SJCRH30 (cell line): Measurements from ENCODE around the gene SGCB. TPM values are rescaled to one million over a fixed set of nuclear protein-coding genes. Genes with fewer than 3 reads are reported as not detected.

Experiments
- DNase-seq, 2 experiments: peaks; one replicate each; pipeline ENCODE4 v3.0.0-alpha.2; 2015 to 2020
- H3K27ac ChIP-seq: fragments of 250-450 bp; sonication (Bioruptor Pico); 2 replicates; pipeline ENCODE4 v1.5.1; 2020; ENCODE audit warnings: mild to moderate bottlenecking, moderate library complexity
- H3K27me3 ChIP-seq: fragments of 250-450 bp; sonication (Bioruptor Pico); 2 replicates; pipeline ENCODE4 v1.5.1; 2020; ENCODE audit warnings: mild to moderate bottlenecking, moderate library complexity
- H3K36me3 ChIP-seq: fragments of 250-450 bp; sonication (Bioruptor Pico); 2 replicates; pipeline ENCODE4 v1.5.1; 2020; ENCODE audit warnings: mild to moderate bottlenecking, moderate library complexity
- H3K4me1 ChIP-seq: fragments of 250-450 bp; sonication (Bioruptor Pico); 2 replicates; pipeline ENCODE4 v1.5.1; 2020; ENCODE audit warnings: mild to moderate bottlenecking, moderate library complexity
- H3K4me3 ChIP-seq: fragments of 250-450 bp; sonication (Bioruptor Pico); 2 replicates; pipeline ENCODE4 v1.5.1; 2020; ENCODE audit warnings: mild to moderate bottlenecking, moderate library complexity
- H3K9me3 ChIP-seq: fragments of 250-450 bp; sonication (Bioruptor Pico); replicated peaks from 2 replicates; pipeline ENCODE4 v1.5.1; 2020; ENCODE audit warnings: mild to moderate bottlenecking, moderate library complexity
- total RNA-seq: library from RNA; depleted of rRNA; stranded (reverse); fragments of >200 nt; shearing (Covaris generic); gene quantifications from 2 replicates; pipeline ENCODE4 v1.2.3, GENCODE V29; 2014

SGCB gene
- total RNA-seq, 1 experiment from 2014 or later, result 43.3 TPM

- DNase-seq, result no peak
- Histone ChIP-seq H3K36me3 (no peaks in the 10 kb centered on the region), H3K4me3 (no peak overlapping the region), H3K27me3 (no peaks in the 10 kb centered on the region), H3K27ac (no peak overlapping the region), H3K4me1 (no peaks in the 10 kb centered on the region), H3K9me3 (no peaks in the 10 kb centered on the region)
Observed at GRCh38 chr4:52045028-52045427, 6.9 kb upstream of the SGCB start.

- Histone ChIP-seq H3K4me3 (peak overlapping the region; percentile 87), H3K36me3 (peaks cover 10% of the 10 kb centered on the region; the same call in 1 of the 2 replicates), H3K4me1 (peaks cover 8% of the 10 kb centered on the region; the same call in 1 of the 2 replicates), H3K27ac (peak overlapping the region; percentile 79), H3K9me3 (no peaks in the 10 kb centered on the region), H3K27me3 (no peaks in the 10 kb centered on the region)
- DNase-seq, result peak; percentile 82 to 87
Observed at GRCh38 chr4:52037689-52038102, 403 bp downstream of the SGCB start.

GRCh38 chr4:52036886-52037530, 1.1 kb downstream of the SGCB start:
- H3K4me3 ChIP-seq, result peak overlapping the region; percentile 87
- peak overlapping the region; percentile 79 for H3K27ac ChIP-seq
- DNase-seq, result no peak
- H3K36me3 ChIP-seq, result peaks cover 15% of the 10 kb centered on the region
- no peaks in the 10 kb centered on the region for H3K9me3 ChIP-seq
- no peaks in the 10 kb centered on the region for H3K27me3 ChIP-seq
- H3K4me1 ChIP-seq, result peaks cover 8% of the 10 kb centered on the region; the same call in 1 of the 2 replicates

- Histone ChIP-seq H3K4me3 (no peak overlapping the region), H3K36me3 (peaks cover 24% of the 10 kb centered on the region), H3K27ac (no peak overlapping the region), H3K27me3 (no peaks in the 10 kb centered on the region), H3K4me1 (peaks cover 8% of the 10 kb centered on the region; the same call in 1 of the 2 replicates), H3K9me3 (no peaks in the 10 kb centered on the region)
- no peak for DNase-seq
Observed at GRCh38 chr4:52035190-52035589, 2.9 kb downstream of the SGCB start.

- no peak overlapping the region for H3K4me3 ChIP-seq
- no peak for DNase-seq
- no peak overlapping the region for H3K27ac ChIP-seq
- H3K27me3 ChIP-seq, result no peaks in the 10 kb centered on the region
- peaks cover 46% of the 10 kb centered on the region for H3K36me3 ChIP-seq
- H3K9me3 ChIP-seq, result no peaks in the 10 kb centered on the region
- peaks cover 7% of the 10 kb centered on the region; the same call in 1 of the 2 replicates for H3K4me1 ChIP-seq
Observed at GRCh38 chr4:52032005-52032404, 6.1 kb downstream of the SGCB start.

- H3K36me3 ChIP-seq, result peaks cover 59% of the 10 kb centered on the region
- no peak overlapping the region for H3K4me3 ChIP-seq
- H3K9me3 ChIP-seq, result no peaks in the 10 kb centered on the region
- no peak for DNase-seq
- H3K4me1 ChIP-seq, result no peaks in the 10 kb centered on the region
- H3K27ac ChIP-seq, result no peak overlapping the region
- H3K27me3 ChIP-seq, result no peaks in the 10 kb centered on the region
Observed at GRCh38 chr4:52028970-52029369, 9.1 kb downstream of the SGCB start.

GRCh38 chr4:52019936-52020657, 18.0 kb downstream of the SGCB start, which contains the start of gene LRRC66:
TSS of gene LRRC66 (minus strand) at chr4:52020363. CDS start at chr4:52017613, 2,750 bp downstream.
- H3K4me3 ChIP-seq, result no peak within 1 kb of the TSS
- no peaks in the 10 kb centered on the region for H3K27me3 ChIP-seq
- peak in 1 of 2 experiments; percentile 15 for DNase-seq
- no peaks in the 10 kb centered on the region for H3K4me1 ChIP-seq
- no peak within 1 kb of the TSS for H3K27ac ChIP-seq
- H3K9me3 ChIP-seq, result no peaks in the 10 kb centered on the region
- H3K36me3 ChIP-seq, result peaks cover 33% of the 10 kb centered on the region

- no peaks in the 10 kb centered on the region for H3K9me3 ChIP-seq
- DNase-seq, result no peak
- peaks cover 13% of the 10 kb centered on the region for H3K36me3 ChIP-seq
- no peaks in the 10 kb centered on the region for H3K27me3 ChIP-seq
- H3K4me3 ChIP-seq, result no peak overlapping the region
- no peak overlapping the region for H3K27ac ChIP-seq
- no peaks in the 10 kb centered on the region for H3K4me1 ChIP-seq
Observed at GRCh38 chr4:52017814-52018213, 20.3 kb downstream of the SGCB start.

- Histone ChIP-seq H3K4me1 (no peaks in the 10 kb centered on the region), H3K27ac (no peak overlapping the region), H3K36me3 (peaks cover 9% of the 10 kb centered on the region), H3K27me3 (no peaks in the 10 kb centered on the region), H3K9me3 (no peaks in the 10 kb centered on the region), H3K4me3 (no peak overlapping the region)
- DNase-seq, result no peak
Observed at GRCh38 chr4:52016981-52017380, 21.1 kb downstream of the SGCB start.

- H3K27ac ChIP-seq, result no peak overlapping the region
- H3K27me3 ChIP-seq, result no peaks in the 10 kb centered on the region
- H3K4me1 ChIP-seq, result no peaks in the 10 kb centered on the region
- H3K36me3 ChIP-seq, result peaks cover 3% of the 10 kb centered on the region; the same call in 1 of the 2 replicates
- DNase-seq, result peak in 1 of 2 experiments; percentile 34
- H3K9me3 ChIP-seq, result no peaks in the 10 kb centered on the region
- H3K4me3 ChIP-seq, result no peak overlapping the region
Observed at GRCh38 chr4:52015366-52015765, 22.7 kb downstream of the SGCB start.

- peaks cover 3% of the 10 kb centered on the region; the same call in 1 of the 2 replicates for H3K36me3 ChIP-seq
- no peaks in the 10 kb centered on the region for H3K27me3 ChIP-seq
- no peak overlapping the region for H3K4me3 ChIP-seq
- no peaks in the 10 kb centered on the region for H3K9me3 ChIP-seq
- no peaks in the 10 kb centered on the region for H3K4me1 ChIP-seq
- H3K27ac ChIP-seq, result no peak overlapping the region
- no peak for DNase-seq
Observed at GRCh38 chr4:52014903-52015302, 23.2 kb downstream of the SGCB start.

GRCh38 chr4:52012651-52013050, 25.4 kb downstream of the SGCB start:
- no peak overlapping the region for H3K27ac ChIP-seq
- H3K4me3 ChIP-seq, result no peak overlapping the region
- no peaks in the 10 kb centered on the region for H3K4me1 ChIP-seq
- H3K9me3 ChIP-seq, result no peaks in the 10 kb centered on the region
- H3K36me3 ChIP-seq, result no peaks in the 10 kb centered on the region
- H3K27me3 ChIP-seq, result no peaks in the 10 kb centered on the region
- DNase-seq, result no peak

GRCh38 chr4:52010986-52011385, 27.1 kb downstream of the SGCB start:
- no peaks in the 10 kb centered on the region for H3K4me1 ChIP-seq
- no peaks in the 10 kb centered on the region for H3K9me3 ChIP-seq

GRCh38 chr4:52006887-52007286, 31.2 kb downstream of the SGCB start:
- DNase-seq, result no peak
- Histone ChIP-seq H3K27me3 (no peaks in the 10 kb centered on the region), H3K27ac (no peak overlapping the region), H3K4me1 (no peaks in the 10 kb centered on the region), H3K9me3 (no peaks in the 10 kb centered on the region), H3K4me3 (no peak overlapping the region), H3K36me3 (no peaks in the 10 kb centered on the region)

More at GRCh38 chr4:52010986-52011385, 27.1 kb downstream of the SGCB start:
- no peak for DNase-seq
- no peaks in the 10 kb centered on the region for H3K36me3 ChIP-seq
- no peaks in the 10 kb centered on the region for H3K27me3 ChIP-seq
- H3K27ac ChIP-seq, result no peak overlapping the region
- no peak overlapping the region for H3K4me3 ChIP-seq

GRCh38 chr4:52005604-52006273, 32.4 kb downstream of the SGCB start:
- H3K27ac ChIP-seq, result no peak overlapping the region
- H3K9me3 ChIP-seq, result no peaks in the 10 kb centered on the region
- no peak overlapping the region for H3K4me3 ChIP-seq
- no peaks in the 10 kb centered on the region for H3K27me3 ChIP-seq
- H3K36me3 ChIP-seq, result no peaks in the 10 kb centered on the region
- no peak for DNase-seq
- H3K4me1 ChIP-seq, result no peaks in the 10 kb centered on the region
